Hindlimb muscle (tissue), 1 donor: ENCODE data around the gene IGSF11. TPM values are rescaled to one million over a fixed set of nuclear protein-coding genes. Genes with fewer than 3 reads are reported as not detected.
A peak's percentile ranks its signal among the peaks of the same experiment; 100 is the strongest.

Experiments
- DNase-seq: peaks from one replicate; pipeline ENCODE4 v3.0.0-alpha.2; 2013
- polyA plus RNA-seq: library from polyadenylated mRNA; unstranded; fragments of 120-200 nt; gene quantifications from one replicate; pipeline ENCODE4 v1.2.1, GENCODE V29; 2013; ENCODE audit not compliant: insufficient read length

Gene IGSF11
- polyA plus RNA-seq, 1 donor = 0.86 TPM

DNA sequence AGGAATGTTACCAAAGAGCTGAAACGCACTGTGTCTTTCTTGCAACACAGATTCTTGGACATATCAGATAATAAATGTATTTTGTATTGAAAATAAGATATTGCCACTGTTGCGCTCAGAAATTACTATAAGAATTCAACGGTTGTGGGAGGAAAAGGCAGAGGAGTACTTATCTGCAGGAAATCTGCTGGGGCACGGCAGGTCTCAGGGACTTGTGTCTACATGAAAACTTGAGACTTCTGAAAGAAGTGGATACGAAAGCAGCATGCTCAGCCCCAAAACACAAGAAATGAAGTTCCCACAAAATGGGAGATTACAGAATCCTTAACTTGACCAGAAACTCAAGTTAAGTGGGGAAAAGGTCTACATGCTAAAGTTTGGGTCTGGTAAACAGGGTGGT, 86.5 kb downstream of the IGSF11 start:
- DNase-seq = no peak

DNA sequence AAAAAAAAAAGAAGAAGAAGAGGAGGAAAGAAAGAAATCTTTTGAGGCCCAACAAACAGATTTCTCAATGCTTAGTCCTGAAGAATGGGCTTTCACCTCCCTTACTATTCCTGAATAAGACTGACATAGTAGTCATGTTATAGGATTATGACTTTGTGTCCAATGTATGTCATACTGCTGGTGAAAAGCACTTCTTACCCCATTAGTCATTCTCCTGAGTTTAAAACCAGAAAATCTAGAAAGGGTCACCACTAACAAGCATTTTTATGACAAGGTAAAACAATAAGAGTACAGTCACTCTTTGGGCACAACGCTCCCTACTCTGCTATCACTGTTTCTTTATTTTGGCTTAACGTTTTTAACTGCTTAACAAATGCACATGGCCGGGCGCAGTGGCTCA, 88.2 kb downstream of the IGSF11 start:
- no peak for DNase-seq

DNA sequence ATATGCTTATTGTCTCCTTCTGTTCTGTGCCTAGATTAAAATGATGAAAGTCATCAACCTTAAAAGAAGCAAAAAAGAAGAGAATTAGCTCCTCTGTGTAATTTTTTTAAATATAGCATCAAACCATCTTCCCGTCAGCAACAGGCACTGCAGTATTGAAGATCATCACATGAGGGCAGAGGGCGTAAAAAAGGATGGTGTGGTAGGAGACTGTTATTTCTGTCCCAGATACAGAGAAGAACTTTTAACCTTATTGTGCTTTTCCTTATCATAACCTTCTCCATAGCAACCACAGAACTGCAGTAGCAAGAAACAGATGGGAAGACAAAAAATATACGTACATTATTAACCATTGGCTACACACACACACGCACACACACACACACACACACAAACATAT, 88.8 kb downstream of the IGSF11 start:
- no peak for DNase-seq

DNA sequence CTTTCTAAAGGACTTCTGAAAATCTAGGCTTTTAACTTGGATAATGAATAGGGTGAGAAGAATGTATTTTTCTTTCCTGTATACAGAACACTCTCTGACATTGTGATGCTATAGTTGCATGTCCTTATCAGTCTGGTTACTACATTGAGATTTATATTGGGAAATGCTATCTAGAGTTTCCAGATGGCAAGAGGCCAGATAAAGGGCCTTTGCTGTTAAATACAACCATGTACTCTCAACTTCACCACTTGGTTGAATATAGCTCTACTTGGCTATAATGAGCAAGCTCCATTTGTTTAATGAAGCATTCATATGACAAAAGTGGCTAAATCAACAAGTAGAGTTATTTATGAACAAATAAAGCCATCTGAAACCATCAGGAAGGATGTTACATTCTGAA, 91.0 kb downstream of the IGSF11 start:
- no peak for DNase-seq

DNA sequence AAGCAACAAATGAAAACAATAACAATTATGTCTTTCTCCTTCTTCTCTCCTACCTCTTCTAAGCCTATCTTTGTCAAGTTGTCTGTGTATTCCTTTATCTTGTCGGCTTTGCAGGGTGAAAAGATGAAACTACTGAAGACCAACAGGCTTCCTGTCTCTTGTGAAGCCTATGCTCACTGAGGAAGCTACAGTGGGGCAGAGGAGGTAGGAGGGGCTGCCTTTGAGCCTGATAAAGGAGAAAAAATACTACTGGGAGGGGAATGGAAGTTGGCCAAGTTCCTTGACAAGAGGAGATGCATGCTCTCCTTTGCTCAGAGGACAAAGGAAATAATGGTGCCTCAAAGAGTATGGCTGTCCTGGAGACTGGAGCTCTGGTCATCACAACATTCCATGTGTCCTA, 92.0 kb downstream of the IGSF11 start:
- no peak for DNase-seq

DNA sequence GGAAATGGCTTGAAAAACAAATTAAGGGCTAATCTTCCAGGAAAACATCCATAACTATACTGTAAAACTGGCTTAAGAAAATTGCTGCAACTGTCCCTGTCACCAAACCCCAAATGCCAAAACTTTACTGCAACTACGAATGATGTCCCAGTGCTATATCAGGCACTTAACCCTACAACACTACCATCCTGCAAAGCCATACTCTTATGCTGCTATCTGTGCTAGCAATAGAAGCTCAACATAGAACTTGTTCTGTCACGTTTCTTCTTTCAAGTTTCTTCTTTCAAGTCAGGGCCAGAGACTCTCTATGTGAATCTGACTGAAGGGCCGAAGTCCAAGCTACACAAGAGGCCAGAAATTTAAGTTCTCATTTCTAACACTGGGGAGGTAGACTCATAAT, 92.5 kb downstream of the IGSF11 start:
- DNase-seq = no peak

DNA sequence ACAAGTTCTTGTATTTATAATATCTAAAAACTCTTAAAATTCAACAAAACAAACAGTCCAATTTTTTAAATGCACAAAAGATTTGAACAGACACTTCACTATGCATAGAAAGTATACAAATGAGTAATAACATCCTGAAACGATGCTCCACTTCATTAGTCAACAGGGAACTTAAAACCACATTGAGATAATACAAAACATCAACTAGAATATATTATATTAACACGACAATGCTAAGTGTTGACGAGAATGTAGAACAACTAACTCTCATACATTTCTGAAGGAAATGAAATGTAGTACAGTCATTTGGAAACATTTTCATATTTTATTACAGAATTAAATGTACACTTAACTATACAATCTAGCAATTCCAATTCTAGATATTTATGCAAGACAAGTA, 93.4 kb downstream of the IGSF11 start:
- no peak for DNase-seq

DNA sequence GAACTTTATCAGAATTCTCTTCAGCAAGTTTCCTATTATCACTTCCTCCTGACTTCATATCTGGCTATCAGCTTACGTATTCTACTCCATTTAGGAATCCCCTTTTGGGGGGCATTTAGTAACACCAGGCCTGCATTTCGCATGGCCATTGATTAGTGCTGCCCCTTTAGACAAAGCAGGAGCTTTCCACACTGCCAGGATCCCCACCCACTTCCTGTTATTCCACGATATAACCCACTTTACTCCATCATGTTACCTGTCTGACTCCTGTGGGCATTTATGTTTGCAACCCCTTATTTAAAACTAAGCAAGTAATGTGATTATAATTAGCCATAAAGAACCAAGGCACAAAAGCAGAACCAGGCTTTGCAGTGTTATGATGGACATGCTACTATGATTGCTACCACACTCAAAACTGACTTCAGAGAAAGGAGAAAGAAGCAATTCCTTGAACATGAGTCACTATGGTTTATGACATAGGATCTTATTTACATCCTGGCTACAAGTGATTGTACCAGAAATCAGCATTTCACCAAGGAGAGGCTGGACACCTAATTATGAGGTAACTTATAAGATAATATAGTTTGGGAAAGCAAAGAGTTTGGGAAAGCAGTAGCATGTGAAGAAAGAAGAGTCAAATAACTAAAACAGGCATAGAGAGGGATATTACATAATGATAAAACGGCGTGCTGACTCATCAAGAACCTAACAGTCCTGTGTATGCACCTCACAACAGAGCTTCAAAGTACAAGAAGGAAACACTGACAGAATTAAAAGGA, 96.3 kb downstream of the IGSF11 start:
- no peak for DNase-seq

DNA sequence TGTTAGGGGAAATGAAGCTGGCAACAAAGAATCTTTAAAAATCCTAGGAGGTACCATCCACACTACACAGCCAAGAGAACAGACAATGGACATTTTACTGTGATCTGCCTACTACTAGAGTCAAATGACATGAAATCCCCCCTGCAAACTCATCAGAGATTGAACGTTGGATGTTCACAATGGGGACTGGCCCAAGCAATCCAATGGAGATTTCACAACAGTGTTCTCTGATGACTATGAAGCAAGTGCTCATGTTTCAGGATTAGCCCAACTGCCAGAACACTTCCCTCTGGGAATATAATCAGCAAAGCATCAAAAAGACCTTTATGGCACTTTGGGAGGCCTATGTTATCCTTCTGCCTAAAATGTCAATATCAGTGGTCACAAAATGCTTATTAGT, 97.8 kb downstream of the IGSF11 start:
- no peak for DNase-seq

DNA sequence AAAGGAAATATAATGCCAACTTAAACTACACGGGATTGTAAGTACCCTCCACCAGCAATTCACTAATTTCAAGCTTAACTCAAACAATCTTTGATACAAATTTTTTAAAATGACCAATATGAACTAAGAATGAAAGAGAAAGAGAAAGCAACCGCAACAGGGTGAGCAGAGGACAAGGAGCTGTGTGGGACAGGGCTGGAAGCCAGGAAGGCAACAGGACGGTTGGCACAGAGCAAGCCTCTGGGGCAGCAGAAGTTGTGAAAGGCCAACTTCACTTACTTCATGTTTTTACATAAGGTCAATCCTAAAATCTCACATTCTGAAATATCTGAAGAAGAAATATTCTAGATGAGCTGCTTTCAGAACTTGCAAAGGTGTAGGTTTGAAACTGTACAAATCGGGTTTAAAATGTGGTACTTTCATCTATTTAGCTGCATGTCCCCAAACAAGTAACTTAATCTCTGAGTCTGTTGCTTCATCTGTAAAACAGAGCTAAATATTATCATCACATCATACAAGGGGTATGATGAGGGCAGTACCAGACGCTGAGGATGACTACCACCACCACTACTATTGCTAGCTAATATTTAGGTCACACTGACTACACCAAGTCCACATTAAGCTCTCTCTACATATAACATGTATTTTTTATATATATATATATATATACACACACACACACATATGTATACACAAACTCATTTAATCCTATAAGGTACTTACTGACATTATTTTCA, 101.7 kb downstream of the IGSF11 start:
- DNase-seq = no peak

DNA sequence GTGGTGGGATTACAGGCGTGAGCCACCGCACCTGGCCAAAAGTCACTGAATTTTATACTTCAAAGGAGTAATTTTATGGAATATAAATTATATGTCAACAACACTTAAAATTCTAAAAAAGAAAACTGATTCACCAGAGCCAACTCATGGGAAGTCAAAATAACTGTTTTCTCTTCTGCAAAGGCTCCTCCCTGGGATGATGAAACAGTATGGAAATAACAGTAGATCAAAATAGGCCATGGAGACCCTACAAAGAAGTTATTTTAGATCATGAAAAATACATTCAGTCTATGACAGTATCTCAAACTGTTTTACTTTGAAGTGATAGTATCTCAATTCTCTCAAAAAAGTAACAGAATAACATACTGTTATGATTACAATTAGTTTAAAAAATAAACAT, 102.7 kb downstream of the IGSF11 start:
- no peak for DNase-seq

DNA sequence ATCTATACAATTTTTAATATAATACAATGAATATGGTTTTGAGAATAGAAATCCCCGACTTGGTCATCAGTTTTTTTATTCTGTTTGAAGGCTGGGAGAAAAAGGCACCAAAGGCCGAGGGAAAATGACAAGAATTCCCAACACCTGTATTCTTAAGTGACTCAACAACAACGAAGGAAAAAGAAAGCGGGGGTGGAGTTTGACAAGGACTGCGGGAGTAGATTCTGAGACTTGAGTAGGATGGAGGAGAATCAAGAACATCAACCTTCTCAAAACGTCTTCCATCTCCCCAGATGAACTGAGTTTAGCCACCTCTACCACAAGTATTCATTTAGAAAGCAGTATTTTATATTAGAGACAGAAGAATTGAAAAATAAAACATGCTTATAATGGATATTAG, 107.2 kb downstream of the IGSF11 start:
- no peak for DNase-seq

DNA sequence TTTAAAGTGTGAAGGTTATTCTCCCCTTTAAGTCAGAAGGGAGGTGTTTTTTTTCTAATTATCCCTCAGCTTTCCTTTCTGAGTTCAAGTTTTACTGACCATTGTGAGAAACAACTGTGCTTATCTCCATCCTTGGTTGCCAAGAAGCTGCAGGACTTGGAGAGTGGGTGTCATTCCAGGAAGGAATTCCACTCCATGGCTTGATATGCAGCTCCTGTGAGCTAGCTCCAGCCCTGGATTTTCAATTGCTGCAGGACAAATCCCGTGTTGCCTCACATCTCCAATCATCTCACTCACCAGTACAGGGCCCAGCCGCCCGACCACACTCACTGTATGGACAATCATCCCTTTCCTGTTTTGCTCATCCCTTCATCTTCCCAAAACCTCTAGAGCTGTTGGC, 122.5 kb downstream of the IGSF11 start:
- no peak for DNase-seq

DNA sequence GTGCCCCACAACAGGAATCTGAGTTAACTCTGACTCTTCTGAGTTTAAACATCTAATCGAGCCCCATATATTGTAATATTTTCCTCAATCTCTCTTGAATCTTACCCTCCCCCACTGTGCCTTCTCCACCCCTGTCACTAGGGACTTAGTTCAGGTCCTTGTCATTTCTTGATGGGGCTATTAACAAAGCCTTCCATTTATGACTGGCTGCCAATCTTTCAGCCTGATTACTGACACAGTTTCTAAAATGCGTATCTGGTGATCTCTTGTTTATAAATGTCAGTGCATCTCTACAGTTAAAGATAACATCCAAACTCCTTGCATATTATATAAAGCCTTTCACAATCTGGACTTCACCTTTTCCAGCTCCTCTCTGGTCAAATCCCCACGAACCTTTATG, 124.3 kb downstream of the IGSF11 start:
- no peak for DNase-seq

DNA sequence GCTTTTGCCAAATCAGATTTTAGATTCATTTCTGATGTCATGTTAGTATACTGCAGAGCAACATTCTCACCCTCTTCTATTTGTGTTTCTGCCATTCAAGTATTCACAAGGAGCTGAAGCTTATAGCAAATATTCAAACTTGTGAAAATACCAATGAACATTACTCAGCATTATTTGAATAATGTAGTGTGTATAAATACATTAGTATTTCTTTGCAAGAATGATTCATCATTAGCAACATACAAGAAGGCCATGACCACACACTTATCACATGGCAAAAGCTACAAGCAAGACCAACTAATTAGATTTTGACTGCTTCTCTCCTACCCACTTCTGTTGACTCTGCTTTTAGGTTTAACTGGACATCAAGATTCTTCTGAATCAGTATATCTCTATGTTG, 124.9 kb downstream of the IGSF11 start:
- DNase-seq = no peak

DNA sequence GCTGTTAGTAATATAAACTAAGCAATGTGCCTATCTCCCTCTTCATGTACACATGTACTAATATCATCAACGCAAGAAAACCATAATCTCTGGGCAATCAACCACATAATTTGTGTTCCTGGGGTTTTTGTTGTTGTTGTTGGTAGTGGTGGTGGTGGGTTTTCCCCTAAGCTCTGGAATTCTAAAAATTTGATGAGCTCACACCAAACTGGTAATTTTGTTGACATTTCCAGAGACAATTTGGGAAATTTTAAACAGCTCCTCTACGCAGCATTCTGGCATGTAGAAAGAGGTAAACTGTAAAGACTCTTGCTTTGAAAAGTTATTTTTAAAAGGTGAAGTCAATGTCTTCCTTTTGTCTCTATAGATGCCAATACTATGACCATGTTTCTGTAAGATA, 126.7 kb downstream of the IGSF11 start:
- DNase-seq = no peak

DNA sequence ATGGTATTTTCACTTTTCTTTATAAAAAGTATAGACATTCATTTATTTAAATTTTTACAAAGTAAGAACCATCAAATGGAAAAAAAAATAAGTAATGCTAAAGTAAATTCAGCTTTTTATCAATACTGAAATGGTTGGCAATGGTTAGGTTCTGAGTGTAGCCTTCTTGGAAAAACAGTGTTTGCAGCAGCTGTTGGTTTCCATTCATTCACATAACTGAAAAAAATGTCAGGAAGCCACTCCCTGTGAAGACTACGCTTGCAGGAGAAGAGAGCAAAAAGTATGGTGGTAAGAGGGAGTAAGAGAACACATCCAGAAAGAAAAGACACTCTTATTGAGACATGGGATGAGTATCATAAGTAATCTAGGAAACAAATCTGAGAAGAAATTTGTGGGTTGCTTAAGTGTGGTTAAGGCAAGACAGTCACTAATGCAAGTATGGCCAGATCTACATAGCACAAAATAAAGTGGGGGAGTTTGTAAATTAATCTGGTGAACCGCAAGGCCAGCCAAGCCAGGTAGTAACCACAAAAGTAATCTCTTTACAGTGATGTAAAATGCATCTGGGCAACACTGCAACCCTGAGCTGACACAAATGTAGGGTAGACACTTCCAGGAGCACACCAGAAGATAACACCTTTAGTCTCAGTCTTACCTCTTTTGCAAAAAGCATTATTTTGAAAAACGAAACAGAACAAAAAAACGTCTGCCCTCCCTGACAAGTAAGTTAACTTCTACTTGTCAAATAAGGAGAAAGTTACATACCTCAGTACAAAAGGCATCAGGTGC, 133.7 kb downstream of the IGSF11 start:
- no peak for DNase-seq

DNA sequence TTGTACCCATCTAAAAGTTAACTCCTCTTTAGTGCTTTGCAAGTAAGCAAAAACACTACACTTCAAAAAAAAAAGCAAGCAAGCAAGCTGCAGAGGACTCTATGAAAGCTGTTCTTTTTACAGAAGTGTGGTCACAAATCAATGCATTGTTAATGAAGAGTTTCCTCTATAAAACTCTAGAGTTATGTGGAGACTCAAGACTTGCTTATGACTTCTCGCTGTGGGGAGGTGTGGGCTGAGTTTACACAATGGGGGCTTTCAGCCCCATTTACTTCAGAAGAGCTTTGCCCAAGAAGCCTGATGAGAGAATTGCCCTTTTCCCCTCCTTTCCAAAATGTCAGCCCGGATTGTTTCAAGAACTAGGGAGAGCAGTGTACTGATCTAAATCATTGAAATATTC, 144.4 kb downstream of the IGSF11 start:
- no peak for DNase-seq

DNA sequence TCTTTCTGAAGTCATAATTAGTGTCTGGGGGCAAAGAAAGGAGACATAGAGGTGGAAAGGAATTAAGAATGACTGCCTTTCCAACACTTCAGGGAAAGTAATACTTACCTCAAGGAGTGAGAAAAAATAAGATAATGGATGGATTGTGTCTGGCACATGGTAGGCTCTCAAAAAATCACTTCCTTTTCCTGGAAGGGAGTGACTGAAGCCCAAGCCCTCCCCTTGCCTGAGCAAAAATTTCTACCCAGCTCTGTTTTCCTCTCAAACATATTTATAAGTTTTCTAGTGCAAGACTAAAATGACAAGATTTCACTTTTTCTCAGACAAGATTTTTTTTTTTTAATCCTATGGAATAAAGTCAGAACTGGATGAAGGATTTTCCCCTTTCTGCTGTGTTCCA, 145.0 kb downstream of the IGSF11 start:
- no peak for DNase-seq

DNA sequence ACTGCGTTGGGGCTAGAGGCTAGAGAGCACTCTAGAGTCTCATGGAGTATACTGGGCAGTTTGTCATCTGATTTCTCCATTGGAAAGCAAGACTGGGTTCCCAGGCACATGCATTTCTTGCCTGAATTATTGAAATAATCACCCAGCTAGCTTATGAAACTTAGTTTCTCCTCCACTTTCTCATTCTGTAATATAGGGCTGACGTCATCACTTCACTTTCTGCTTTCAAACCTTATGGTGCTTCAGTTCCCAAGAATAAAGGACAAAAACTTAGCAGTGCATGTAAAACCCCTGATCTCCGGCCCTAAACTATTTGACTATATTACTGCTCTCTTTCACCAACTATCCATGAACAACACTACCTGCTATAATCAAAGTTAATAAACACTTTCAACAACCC, 147.9 kb downstream of the IGSF11 start:
- DNase-seq = no peak

DNA sequence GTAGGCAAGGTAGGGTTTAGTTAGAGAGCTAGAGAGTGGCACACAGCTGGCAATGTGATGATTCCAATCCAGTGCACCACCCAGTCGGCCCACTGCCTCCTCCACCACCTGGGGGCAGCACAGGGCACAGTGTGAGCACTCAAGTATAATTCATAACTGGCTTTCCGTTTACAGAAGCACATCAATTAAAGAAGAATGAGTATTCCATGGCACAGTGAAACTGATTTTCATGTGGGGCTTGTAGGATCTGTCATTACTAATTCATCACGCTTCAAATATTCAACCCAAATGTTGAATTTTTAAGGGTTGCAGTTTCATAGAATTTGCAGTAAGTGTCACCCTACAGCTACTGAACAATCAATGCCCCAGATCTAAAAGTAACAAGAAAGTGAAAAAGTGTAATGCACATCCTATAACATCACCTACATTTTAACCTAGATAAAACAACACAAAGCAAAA, 149.9 kb downstream of the IGSF11 start:
- DNase-seq = peak; percentile 16

DNA sequence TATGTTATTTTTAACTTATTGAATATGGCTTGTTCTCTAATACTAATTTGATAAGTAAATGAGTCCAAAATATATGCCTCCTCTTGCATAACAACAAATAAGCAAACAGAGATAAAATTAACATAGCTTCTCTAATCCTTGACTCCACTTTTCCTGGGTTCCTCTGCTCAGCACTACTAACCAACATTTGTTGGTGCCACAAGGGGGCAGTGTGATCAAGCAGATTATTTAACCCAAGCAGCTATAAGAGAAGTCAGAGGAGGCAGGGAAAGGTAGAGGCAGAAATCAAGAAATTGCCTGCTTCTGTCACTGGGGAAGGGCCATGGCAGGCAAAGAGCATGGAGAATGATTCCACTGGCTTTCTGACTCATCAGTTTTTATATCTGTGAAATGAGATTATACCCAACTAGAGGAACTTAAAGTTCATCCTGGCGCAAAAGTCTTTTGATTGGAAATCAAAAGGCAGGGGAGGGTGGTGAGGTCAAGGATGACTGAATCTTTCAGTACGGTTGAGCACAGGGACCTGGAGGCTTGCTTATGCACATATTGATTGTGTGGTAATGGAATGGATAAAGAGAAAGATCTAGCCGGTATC, 152.2 kb downstream of the IGSF11 start:
- DNase-seq = peak; percentile 54

DNA sequence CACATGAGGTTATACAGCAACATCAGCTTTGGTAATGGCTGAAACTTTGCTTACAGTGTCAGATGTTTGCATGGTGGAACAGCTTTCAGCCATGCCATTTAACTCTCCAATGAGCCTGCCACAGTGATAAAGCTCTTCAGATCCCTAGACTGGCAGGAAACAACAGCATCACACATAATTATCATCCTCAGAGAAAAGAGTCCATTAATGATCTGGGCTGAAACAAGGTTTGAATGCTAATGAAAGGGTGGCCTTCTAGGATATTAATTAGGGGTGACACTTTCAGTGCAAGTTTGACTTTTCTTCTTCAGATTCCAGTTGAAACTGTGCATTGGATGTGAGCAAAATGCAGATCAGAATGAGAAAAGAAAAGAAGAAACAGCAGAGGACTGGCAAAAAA, 166.6 kb downstream of the IGSF11 start:
- no peak for DNase-seq
